Body of pancreas (tissue), 4 donors: ENCODE results near the gene CDKL4.

Experiments
- POLR2A ChIP-seq, 3 donors: fragments of 450-650 bp; IDR thresholded peaks; one replicate each; pipeline ENCODE4 v1.6.1; 2016; ENCODE audit warnings: antibody characterized with exemption in 3 of 3, mild to moderate bottlenecking in 2 of 3
- TF ChIP-seq, protein P1 (sequence below), 7 experiments: fragments of 450-650 bp in 4 of 7; fragments of 200-600 bp in 3 of 7; sonication (generic) in 3 of 7; IDR thresholded peaks; one replicate each; pipeline ENCODE4 v1.5.1; 2016 to 2019; ENCODE audit warnings: antibody characterized with exemption in 7 of 7

DNA sequence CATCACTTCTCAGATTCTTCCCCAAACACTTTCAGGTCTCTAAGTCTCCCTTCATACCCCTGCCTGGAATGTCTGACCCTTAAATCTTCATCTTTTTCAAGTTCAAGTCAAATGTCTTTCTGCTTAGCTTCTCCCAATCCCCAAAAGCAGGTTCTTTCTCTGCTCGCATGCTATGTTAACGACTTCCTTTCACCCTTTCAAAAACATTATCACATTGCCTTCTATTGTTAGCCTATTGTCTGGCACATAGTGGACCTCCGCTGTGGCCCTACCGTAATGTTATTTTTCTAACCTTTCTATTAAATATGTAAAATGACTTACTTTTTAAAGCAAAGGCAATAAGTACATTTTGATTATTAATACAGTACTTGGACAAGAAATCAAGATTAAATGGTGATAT lies 2.2 kb downstream of the CDKL4 start:
- no peak for TF ChIP-seq POLR2A (IDR thresholded peaks at IDR 0.05)
- TF ChIP-seq, protein P1, sequence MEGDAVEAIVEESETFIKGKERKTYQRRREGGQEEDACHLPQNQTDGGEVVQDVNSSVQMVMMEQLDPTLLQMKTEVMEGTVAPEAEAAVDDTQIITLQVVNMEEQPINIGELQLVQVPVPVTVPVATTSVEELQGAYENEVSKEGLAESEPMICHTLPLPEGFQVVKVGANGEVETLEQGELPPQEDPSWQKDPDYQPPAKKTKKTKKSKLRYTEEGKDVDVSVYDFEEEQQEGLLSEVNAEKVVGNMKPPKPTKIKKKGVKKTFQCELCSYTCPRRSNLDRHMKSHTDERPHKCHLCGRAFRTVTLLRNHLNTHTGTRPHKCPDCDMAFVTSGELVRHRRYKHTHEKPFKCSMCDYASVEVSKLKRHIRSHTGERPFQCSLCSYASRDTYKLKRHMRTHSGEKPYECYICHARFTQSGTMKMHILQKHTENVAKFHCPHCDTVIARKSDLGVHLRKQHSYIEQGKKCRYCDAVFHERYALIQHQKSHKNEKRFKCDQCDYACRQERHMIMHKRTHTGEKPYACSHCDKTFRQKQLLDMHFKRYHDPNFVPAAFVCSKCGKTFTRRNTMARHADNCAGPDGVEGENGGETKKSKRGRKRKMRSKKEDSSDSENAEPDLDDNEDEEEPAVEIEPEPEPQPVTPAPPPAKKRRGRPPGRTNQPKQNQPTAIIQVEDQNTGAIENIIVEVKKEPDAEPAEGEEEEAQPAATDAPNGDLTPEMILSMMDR (IDR thresholded peaks at IDR 0.05): no peak
